PC-9 (cell line): Measurements from ENCODE around the gene PPCDC.

Experiments used
- EZH2 ChIP-seq: fragments of 200-600 bp; sonication (generic); IDR thresholded peaks from 2 replicates; pipeline ENCODE4 v1.8.0; 2017; ENCODE audit warnings: antibody characterized with exemption, low read depth
- TF ChIP-seq, protein P1 (sequence below): fragments of 200-600 bp; sonication (generic); conservative IDR thresholded peaks from 2 replicates; pipeline ENCODE4 v1.6.1; 2017; ENCODE audit warnings: mixed run types, antibody characterized with exemption, mild to moderate bottlenecking, moderate library complexity

DNA sequence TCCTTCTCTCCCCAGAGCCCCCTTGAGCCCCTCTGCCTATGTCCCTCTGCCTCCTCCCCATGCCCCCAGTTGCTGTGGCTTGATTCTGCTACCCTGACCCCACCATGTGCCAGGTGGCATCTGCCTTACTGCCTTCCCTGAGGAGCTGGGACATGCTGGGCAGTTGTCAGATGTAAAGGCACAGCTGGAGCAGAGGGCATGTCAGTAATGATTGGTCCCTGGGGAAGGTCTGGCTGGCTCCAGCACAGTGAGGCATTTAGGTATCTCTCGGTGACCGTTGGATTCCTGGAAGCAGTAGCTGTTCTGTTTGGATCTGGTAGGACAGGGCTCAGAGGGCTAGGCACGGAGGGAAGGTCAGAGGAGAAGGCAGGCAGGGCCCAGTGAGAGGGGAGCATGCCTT is 3.5 kb upstream of the PPCDC start:
- TF ChIP-seq, protein P1, sequence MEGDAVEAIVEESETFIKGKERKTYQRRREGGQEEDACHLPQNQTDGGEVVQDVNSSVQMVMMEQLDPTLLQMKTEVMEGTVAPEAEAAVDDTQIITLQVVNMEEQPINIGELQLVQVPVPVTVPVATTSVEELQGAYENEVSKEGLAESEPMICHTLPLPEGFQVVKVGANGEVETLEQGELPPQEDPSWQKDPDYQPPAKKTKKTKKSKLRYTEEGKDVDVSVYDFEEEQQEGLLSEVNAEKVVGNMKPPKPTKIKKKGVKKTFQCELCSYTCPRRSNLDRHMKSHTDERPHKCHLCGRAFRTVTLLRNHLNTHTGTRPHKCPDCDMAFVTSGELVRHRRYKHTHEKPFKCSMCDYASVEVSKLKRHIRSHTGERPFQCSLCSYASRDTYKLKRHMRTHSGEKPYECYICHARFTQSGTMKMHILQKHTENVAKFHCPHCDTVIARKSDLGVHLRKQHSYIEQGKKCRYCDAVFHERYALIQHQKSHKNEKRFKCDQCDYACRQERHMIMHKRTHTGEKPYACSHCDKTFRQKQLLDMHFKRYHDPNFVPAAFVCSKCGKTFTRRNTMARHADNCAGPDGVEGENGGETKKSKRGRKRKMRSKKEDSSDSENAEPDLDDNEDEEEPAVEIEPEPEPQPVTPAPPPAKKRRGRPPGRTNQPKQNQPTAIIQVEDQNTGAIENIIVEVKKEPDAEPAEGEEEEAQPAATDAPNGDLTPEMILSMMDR, result no peak
- TF ChIP-seq EZH2, result no peak
